GM18505 (cell line): ENCODE measurements around the gene IQCE.
"Not testable (repeated sequence)": the region's sequence is repeated elsewhere in the genome, so short reads cannot be mapped to it uniquely, and the experiment has no call there.

Source experiments
- ATAC-seq: cut with Tn5 transposase; IDR thresholded peaks from one replicate; pipeline ENCODE4 v1.9.1; 2021; ENCODE audit not compliant: unreplicated experiment
- POLR2A ChIP-seq: IDR thresholded peaks from 4 replicates; pipeline ENCODE4 v1.6.1; 2011; ENCODE audit warnings: borderline replicate concordance; ENCODE audit not compliant: insufficient read depth, insufficient read length; ENCODE audit errors: extremely low read depth

Gene IQCE

DNA sequence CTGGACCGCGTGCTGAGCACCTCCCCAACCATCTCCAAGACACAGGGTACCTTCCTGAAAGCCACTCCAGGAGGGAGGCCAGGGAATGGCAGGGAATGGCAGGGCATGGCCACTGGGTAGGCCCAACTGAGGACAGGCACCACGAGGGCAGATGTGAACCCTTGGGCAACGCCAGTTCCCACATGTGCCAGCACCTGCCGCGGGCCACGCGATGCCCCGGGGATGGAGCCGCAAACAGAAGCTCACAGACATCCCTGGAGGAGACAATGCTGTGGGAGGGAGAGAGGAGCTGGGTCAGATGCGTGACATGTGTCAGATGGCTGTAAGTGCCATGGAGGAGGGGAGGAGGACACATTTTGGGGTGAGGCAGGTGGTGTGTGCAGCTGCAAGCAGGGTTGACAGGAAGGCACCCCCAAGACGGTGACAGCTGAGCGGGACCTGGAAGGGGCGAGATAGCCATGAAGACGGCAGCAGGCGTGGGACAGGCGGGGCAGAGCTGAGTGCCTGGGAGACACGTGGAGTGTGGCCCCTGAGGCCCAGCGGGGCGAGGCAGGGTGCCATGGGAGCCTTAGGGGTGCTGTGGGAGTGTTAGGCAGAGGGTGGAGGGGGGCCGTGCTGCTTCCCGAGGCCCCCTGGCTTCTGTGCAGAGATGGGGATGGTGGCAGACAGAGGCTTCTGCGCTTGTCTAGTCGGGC is 27.7 kb downstream of the IQCE start:
- TF ChIP-seq POLR2A: no peak
- no peak for ATAC-seq

GRCh38 chr7:2587134-2587533 is 28.4 kb downstream of the IQCE start:
- TF ChIP-seq POLR2A: no peak
- no peak for ATAC-seq

GRCh38 chr7:2587778-2588177 is 29.0 kb downstream of the IQCE start:
- no peak for ATAC-seq
- TF ChIP-seq POLR2A: no peak

DNA sequence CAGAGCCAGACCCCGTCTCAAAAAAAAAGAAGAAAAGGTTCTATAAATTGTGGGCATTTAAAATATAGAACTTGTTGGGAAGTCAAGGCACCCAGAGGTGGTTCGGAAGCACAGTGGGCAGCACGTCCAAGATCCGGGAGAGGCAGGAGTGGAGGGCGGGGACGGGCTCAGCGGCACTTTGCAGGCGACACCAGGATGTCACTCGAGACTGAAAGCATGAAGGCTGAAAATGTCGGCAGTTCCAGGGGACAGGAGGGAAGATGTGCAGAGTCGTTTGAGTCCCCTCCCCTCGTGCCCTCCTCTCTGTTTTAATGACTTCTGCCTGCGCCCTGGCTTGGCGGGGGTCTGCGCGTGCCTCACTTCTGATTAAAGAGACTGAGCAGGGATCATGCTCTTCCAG is 30.6 kb downstream of the IQCE start:
- no peak for TF ChIP-seq POLR2A
- no peak for ATAC-seq

GRCh38 chr7:2589941-2590340 is 31.2 kb downstream of the IQCE start:
- ATAC-seq: not testable (repeated sequence)

GRCh38 chr7:2592375-2592865 is 33.6 kb downstream of the IQCE start:
- no peak for TF ChIP-seq POLR2A
- no peak for ATAC-seq

GRCh38 chr7:2593036-2593727 is 34.4 kb downstream of the IQCE start:
- no peak for TF ChIP-seq POLR2A
- no peak for ATAC-seq

GRCh38 chr7:2594599-2594998 is 35.8 kb downstream of the IQCE start:
- no peak for TF ChIP-seq POLR2A
- ATAC-seq: no peak

DNA sequence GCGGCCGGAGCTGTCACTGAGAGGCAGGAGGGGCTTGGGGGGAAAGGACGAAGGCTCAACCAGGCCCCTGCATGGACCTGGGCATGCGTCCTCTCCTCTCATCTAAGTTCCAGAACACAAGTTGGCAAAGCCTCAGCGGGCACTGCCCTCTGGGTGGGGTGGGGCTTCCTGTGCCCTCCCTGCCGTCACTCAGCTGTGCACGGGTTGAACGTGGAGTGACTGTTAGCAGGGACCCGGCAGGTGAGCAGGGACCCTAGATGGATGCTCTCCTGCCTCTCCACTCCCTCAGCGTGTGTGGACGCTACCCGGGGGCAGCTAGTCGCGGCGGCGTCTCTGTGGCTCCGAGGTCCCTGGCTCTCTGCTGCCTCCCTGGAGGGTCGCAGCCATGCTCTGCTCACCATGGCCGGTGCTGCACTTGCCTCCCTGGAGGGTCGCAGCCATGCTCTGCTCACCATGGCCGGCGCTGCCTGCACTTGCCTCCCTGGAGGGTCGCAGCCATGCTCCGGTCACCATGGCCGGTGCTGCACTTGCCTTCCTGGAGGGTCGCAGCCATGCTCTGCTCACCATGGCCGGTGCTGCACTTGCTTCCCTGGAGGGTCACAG is 36.6 kb downstream of the IQCE start:
- no peak for ATAC-seq
- no peak for TF ChIP-seq POLR2A

DNA sequence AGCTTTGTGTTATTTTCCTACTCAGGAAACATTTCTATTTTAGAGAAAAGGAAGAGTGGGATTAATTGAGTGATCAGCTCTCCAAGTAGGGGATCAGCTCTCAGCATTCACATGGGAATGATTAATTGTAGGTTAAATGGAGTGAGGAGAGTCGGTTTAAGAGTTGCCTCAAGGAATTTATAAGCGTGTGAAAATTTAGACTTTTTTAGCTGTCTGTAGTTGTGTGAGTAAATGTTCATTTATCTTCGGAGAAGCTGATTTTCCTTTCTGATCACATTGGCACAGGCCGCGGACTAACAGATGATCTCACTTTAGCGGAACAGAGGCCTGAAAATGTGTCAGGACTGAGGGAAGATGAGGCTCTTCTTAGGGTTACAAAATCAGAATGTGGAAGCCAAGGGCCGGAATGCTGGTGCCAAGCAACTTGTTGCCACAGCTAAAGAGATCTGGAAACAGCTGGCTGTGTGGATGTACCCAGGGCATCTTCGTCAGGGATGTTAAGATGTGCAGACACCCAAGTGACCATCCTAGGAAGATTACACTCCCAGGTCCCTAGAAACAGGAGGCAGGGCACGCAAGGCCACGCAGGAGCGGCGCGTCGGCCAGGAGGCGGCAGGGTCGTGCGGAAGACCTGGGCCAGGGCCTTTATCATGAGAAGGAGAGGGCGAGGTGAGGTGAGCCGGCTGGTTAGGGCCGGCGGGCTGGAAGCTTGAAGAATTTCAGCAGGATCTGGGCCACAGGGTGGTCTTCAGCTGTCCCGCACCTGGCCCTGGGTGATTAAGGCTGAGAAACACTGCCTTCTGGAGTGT is 37.9 kb downstream of the IQCE start:
- no peak for ATAC-seq
- TF ChIP-seq POLR2A: no peak

DNA sequence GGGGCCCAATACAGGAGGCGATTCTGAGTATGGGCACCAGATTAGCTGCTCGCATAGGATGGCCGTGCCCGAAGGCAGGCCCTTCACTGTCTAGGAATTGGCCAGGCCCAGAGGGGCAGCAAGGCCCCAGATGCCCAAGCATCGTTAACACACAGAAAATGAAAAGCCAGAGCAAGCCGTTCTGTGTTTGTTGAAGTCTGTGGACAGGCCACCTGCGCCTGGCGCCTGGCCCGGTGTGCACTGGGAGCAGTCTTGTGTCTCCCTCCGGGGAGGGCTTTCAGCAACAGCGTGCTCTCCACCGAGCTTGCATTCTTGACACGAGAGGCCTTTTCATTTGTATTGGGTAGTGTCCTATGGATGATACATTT is 38.5 kb downstream of the IQCE start:
- no peak for TF ChIP-seq POLR2A
- no peak for ATAC-seq

GRCh38 chr7:2598154-2598823 is 39.5 kb downstream of the IQCE start:
- no peak for ATAC-seq
- TF ChIP-seq POLR2A: no peak

DNA sequence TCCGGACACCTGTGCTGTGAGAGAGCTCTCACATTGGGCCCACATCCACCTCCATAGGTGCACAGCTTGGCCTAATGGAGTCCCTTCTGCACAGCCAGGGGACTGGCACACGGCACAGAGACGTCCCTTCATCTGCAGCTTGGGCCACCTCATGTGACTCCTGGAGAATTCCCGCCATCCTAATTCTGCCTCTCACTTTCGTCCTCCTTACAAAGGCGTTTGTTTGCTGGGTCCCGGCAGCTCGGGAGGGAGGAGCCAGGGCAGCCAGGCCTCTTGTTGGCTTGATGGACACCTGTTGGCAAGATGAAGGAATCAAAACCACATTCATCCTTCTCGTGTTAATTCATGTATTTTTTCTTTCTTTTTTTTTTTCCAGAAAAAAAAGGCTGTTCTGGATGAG is 42.3 kb downstream of the IQCE start:
- TF ChIP-seq POLR2A: no peak
- ATAC-seq: no peak
